Gastrocnemius medialis (tissue), 4 donors: Measurements from ENCODE around the gene TUBD1. TPM values are rescaled to one million over a fixed set of nuclear protein-coding genes. Genes with fewer than 3 reads are reported as not detected.

Experiments used
- ATAC-seq, 2 donors: fragments of 150-250 bp; one replicate each; pipeline ENCODE4 v1.9.1; 2016
- DNase-seq, 2 donors: peaks; one replicate each; pipeline ENCODE4 v3.0.0-alpha.2; 2019
- H3K27ac ChIP-seq, 4 donors: fragments of 200-600 bp; sonication (generic); 1 replicate in 1 of 4; 2 replicates in 3 of 4; pipeline ENCODE4 v1.5.1; 2016 to 2018; ENCODE audit warnings: mild to moderate bottlenecking in 2 of 4, moderate library complexity in 1 of 4
- H3K27me3 ChIP-seq, 3 donors: fragments of 200-600 bp; sonication (generic) in 2 of 3; 1 replicate in 1 of 3; 2 replicates in 2 of 3; pipeline versions ENCODE4 v1.5.1 to v1.6.0; 2016 to 2019; ENCODE audit warnings: mild to moderate bottlenecking in 1 of 3, moderate library complexity in 1 of 3
- H3K36me3 ChIP-seq, 2 donors: fragments of 200-600 bp; sonication (generic) in 1 of 2; one replicate each; pipeline ENCODE4 v1.5.1; 2017 to 2018
- H3K4me1 ChIP-seq, 2 donors: fragments of 200-600 bp; sonication (generic) in 1 of 2; one replicate each; pipeline ENCODE4 v1.5.1; 2016 to 2017; ENCODE audit warnings: mild to moderate bottlenecking in 2 of 2
- H3K4me3 ChIP-seq, 4 donors: fragments of 200-600 bp; sonication (generic) in 3 of 4; 1 replicate in 1 of 4; 2 replicates in 3 of 4; pipeline ENCODE4 v1.5.1; 2016 to 2019; ENCODE audit warnings: mild to moderate bottlenecking in 2 of 4
- H3K9me3 ChIP-seq, 3 donors: fragments of 200-600 bp; sonication (generic) in 2 of 3; 1 replicate in 1 of 3; 2 replicates in 2 of 3; pipeline ENCODE4 v1.5.1; 2016 to 2019
- CTCF ChIP-seq, 5 experiments: fragments of 450-650 bp in 3 of 5; fragments of 200-600 bp in 2 of 5; sonication (generic) in 2 of 5; IDR thresholded peaks in 4 of 5; conservative IDR thresholded peaks in 1 of 5; 1 replicate in 4 of 5; 2 replicates in 1 of 5; pipeline ENCODE4 v1.5.1; 2016 to 2019; ENCODE audit warnings: antibody characterized with exemption in 5 of 5, mild to moderate bottlenecking in 3 of 5, moderate library complexity in 3 of 5
- POLR2A ChIP-seq, 2 donors: fragments of 450-650 bp; IDR thresholded peaks; one replicate each; pipeline ENCODE4 v1.6.1; 2017; ENCODE audit warnings: antibody characterized with exemption in 2 of 2, mild to moderate bottlenecking in 2 of 2, moderate library complexity in 2 of 2
- in situ Hi-C, 4 donors: fragments of 200-750 bp; cut with MboI; loops; one replicate each; pipeline versions ENCODE4 v1.15.0 to v1.8.0; 2017; ENCODE audit warnings: low sequenced_read_pairs in 4 of 4
- intact Hi-C: fragments of 100-400 bp; cut with DNase I; formaldehyde crosslinking; loops from one replicate; pipeline ENCODE4 v1.15.1; 2023; ENCODE audit warnings: low total_unique reads
- total RNA-seq, 4 donors: library from RNA; depleted of rRNA; stranded (reverse); fragments of >200 nt; gene quantifications; one replicate each; pipeline versions ENCODE4 v1.1.0 to v1.2.3, GENCODE V29; 2016

Gene TUBD1
- total RNA-seq, 4 donors from 2014 or later: 5.4 to 9.2 (median 9.2) TPM

GRCh38 chr17:59827721-59828477 lies 64.8 kb downstream of the TUBD1 start:
- Histone ChIP-seq H3K27me3 (no peaks in the 10 kb centered on the region), H3K4me1 (peaks cover 19 to 54% of the 10 kb centered on the region in 2 donors), H3K36me3 (no peaks in the 10 kb centered on the region), H3K27ac (peak overlapping the region in 3 of 4 donors; percentile 62 to 91 (median 84)), H3K4me3 (no peak overlapping the region), H3K9me3 (no peaks in the 10 kb centered on the region)
- intact Hi-C loops: no loop called here
- TF ChIP-seq CTCF (IDR thresholded peaks at IDR 0.05 in 4 of 5, conservative IDR thresholded peaks at IDR 0.05 in 1 of 5): no peak
- no peak for TF ChIP-seq POLR2A (IDR thresholded peaks at IDR 0.05)
- ATAC-seq: no peak
- no peak for DNase-seq
- in situ Hi-C loops: no loop called here

- intact Hi-C loops (no loop called here), in situ Hi-C loops (no loop called here)
- peak overlapping the region in 3 of 4 donors; percentile 76 to 91 (median 84) for H3K27ac ChIP-seq
- H3K36me3 ChIP-seq: peaks cover 0 to 4% of the 10 kb centered on the region in 2 donors
- peaks cover 17 to 53% of the 10 kb centered on the region in 2 donors for H3K4me1 ChIP-seq
- ATAC-seq (no peak), DNase-seq (no peak)
- no peak overlapping the region for H3K4me3 ChIP-seq
- TF ChIP-seq CTCF (IDR thresholded peaks at IDR 0.05 in 4 of 5, conservative IDR thresholded peaks at IDR 0.05 in 1 of 5) (no peak), POLR2A (IDR thresholded peaks at IDR 0.05) (no peak)
- H3K9me3 ChIP-seq: no peaks in the 10 kb centered on the region
- H3K27me3 ChIP-seq: no peaks in the 10 kb centered on the region
Measured at GRCh38 chr17:59826706-59827453, 65.9 kb downstream of the TUBD1 start.

- Histone ChIP-seq H3K4me3 (no peak overlapping the region), H3K36me3 (peaks cover 0 to 4% of the 10 kb centered on the region in 2 donors), H3K4me1 (peaks cover 17 to 53% of the 10 kb centered on the region in 2 donors), H3K27ac (peak overlapping the region; percentile 74 to 91 (median 80)), H3K27me3 (no peaks in the 10 kb centered on the region), H3K9me3 (no peaks in the 10 kb centered on the region)
- ATAC-seq: peak; percentile 96 to 98
- DNase-seq: peak; percentile 61 to 68
- in situ Hi-C loops: no loop called here
- peak in 1 of 2 donors; percentile 65 for TF ChIP-seq POLR2A (IDR thresholded peaks at IDR 0.05)
- no peak for TF ChIP-seq CTCF (IDR thresholded peaks at IDR 0.05 in 4 of 5, conservative IDR thresholded peaks at IDR 0.05 in 1 of 5)
- intact Hi-C loops: no loop called here
Measured at GRCh38 chr17:59825533-59826322, 67.0 kb downstream of the TUBD1 start.

GRCh38 chr17:59815965-59816364 lies 76.8 kb downstream of the TUBD1 start:
- peak overlapping the region in 2 of 4 donors; percentile 0 to 81 for H3K27ac ChIP-seq
- no peak overlapping the region for H3K4me3 ChIP-seq
- intact Hi-C loops (no loop called here), in situ Hi-C loops (no loop called here)
- no peak for DNase-seq
- H3K36me3 ChIP-seq: peaks cover 2 to 15% of the 10 kb centered on the region in 2 donors
- H3K9me3 ChIP-seq: no peaks in the 10 kb centered on the region
- no peaks in the 10 kb centered on the region for H3K27me3 ChIP-seq
- peaks cover 4 to 14% of the 10 kb centered on the region in 2 donors for H3K4me1 ChIP-seq
- no peak for TF ChIP-seq POLR2A (IDR thresholded peaks at IDR 0.05)
- no peak for TF ChIP-seq CTCF (IDR thresholded peaks at IDR 0.05 in 4 of 5, conservative IDR thresholded peaks at IDR 0.05 in 1 of 5)
- no peak for ATAC-seq
